ENCODE measurements around the gene FHIT. TPM values are rescaled to one million over a fixed set of nuclear protein-coding genes. Genes with fewer than 3 reads are reported as not detected.

FHIT gene
- total RNA-seq, 4 donors from 2014 or later = 7.5 to 20.1 (median 13.5) TPM

GRCh38 chr3:61065451-61066011 lies 185.7 kb downstream of the FHIT start:
- intact Hi-C loops (cut with DNase I; ENCODE audit: low total_unique reads) = no loop called here
- TF ChIP-seq POLR2AphosphoS5 (IDR thresholded peaks at IDR 0.05) = no peak
- 61 to 69% methylated on average over 3 of the region's 3 CpGs for WGBS, 2 donors (ENCODE audit: low coverage in 1 of 2)

DNA sequence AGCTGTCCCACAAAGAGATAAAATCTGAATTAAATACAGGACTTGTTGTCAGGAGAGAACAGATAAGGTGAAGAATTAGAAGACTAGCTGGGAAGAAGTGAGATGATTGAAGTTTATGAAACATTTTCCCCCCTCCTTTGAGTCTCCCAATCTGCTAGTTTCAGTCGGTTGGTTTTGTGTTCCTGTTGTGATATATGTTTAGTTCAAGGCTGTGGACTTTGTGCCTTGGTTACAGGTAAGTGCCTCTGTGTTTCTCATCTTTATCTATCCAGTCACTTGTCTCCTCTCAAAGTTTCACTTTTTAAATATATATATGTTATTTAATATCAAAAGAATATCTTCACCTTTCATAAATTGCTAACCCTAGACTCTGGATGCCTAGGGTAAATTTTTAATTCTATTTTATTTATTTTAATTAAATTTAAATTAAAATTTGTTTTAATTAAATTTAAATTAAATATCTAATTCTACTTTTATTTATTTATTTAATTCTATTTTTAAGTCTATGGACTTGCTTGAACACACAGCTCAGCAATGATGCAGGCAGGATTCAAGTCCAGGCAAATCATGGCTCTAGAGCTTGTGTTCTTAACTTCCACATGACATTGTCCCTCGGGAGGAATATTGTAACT lies 190.0 kb downstream of the FHIT start:
- TF ChIP-seq POLR2AphosphoS5 (IDR thresholded peaks at IDR 0.05) (no peak), POLR2A (IDR thresholded peaks at IDR 0.05) (no peak)
- no peaks in the 10 kb centered on the region for H3K36me3 ChIP-seq
- H3K9me3 ChIP-seq = no peaks in the 10 kb centered on the region
- intact Hi-C loops (cut with DNase I; ENCODE audit: low total_unique reads) (no loop called here), in situ Hi-C loops (cut with MboI; ENCODE audit: low pct_ligation_motif_present in 1 of 4, low pct_unique_long_range_greater_than_20kb in 1 of 4, low sequenced_read_pairs in 3 of 4) (no loop called here)
- H3K4me3 ChIP-seq = no peak overlapping the region
- no peaks in the 10 kb centered on the region for H3K27me3 ChIP-seq
- DNase-seq = no peak
- no peak overlapping the region for H3K27ac ChIP-seq
- 83 to 90% methylated on average over 2 of the region's 2 CpGs for WGBS, 2 donors (ENCODE audit: low coverage in 1 of 2)
- no peaks in the 10 kb centered on the region for H3K4me1 ChIP-seq

More at GRCh38 chr3:61065451-61066011, 185.7 kb downstream of the FHIT start:
- Histone ChIP-seq H3K27ac (no peak overlapping the region), H3K4me1 (peaks cover 0 to 9% (median 0%) of the 10 kb centered on the region in 4 donors), H3K36me3 (no peaks in the 10 kb centered on the region), H3K9me3 (no peaks in the 10 kb centered on the region), H3K4me3 (no peak overlapping the region), H3K27me3 (no peaks in the 10 kb centered on the region)
- in situ Hi-C loops (cut with MboI; ENCODE audit: low pct_ligation_motif_present in 1 of 4, low pct_unique_long_range_greater_than_20kb in 1 of 4, low sequenced_read_pairs in 3 of 4) = no loop called here
- no peak for DNase-seq

GRCh38 chr3:61060411-61060861 lies 190.8 kb downstream of the FHIT start:
- Histone ChIP-seq H3K36me3 (no peaks in the 10 kb centered on the region), H3K4me1 (no peaks in the 10 kb centered on the region), H3K4me3 (no peak overlapping the region), H3K27me3 (no peaks in the 10 kb centered on the region), H3K9me3 (no peaks in the 10 kb centered on the region), H3K27ac (no peak overlapping the region)
- no peak for DNase-seq
- in situ Hi-C loops (cut with MboI; ENCODE audit: low pct_ligation_motif_present in 1 of 4, low pct_unique_long_range_greater_than_20kb in 1 of 4, low sequenced_read_pairs in 3 of 4) (no loop called here), intact Hi-C loops (cut with DNase I; ENCODE audit: low total_unique reads) (no loop called here)
- WGBS, 2 donors (ENCODE audit: low coverage in 1 of 2) = 80 to 84% methylated on average over 1 to 2 of the region's 2 CpGs
- TF ChIP-seq EP300 (IDR thresholded peaks at IDR 0.05; ENCODE audit: low read depth) = no peak
- no peak for TF ChIP-seq CTCF (IDR thresholded peaks at IDR 0.05)
- no peak for TF ChIP-seq POLR2AphosphoS5 (IDR thresholded peaks at IDR 0.05)
- no peak for TF ChIP-seq POLR2A (IDR thresholded peaks at IDR 0.05)

- in situ Hi-C loops (cut with MboI; ENCODE audit: low pct_ligation_motif_present in 1 of 4, low pct_unique_long_range_greater_than_20kb in 1 of 4, low sequenced_read_pairs in 3 of 4) = no loop called here
These were observed 192.4 kb downstream of the FHIT start for GRCh38 chr3:61058836-61059235.

DNA sequence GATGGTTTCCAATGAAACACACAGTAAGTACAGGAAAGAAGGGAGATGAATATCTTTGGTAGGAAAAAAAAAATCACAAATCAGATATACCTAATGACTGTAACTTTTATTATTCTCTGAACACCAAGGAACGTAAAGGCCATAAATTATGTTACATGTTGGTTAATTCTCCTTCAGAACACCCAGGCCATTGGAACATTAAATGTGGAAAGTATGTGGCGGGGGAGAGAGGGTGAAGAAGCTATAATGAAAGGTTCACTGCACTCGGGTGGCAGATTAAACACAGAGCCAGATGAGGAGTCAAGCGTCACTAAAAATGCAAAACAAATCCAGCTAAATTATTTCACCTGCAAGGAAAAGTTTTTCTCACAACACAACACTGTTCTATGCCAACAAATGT lies 193.8 kb downstream of the FHIT start:
- Histone ChIP-seq H3K27ac (no peak overlapping the region), H3K4me1 (no peaks in the 10 kb centered on the region), H3K9me3 (no peaks in the 10 kb centered on the region), H3K27me3 (no peaks in the 10 kb centered on the region), H3K36me3 (no peaks in the 10 kb centered on the region), H3K4me3 (no peak overlapping the region)
- TF ChIP-seq CTCF (IDR thresholded peaks at IDR 0.05) = no peak
- no peak for TF ChIP-seq POLR2AphosphoS5 (IDR thresholded peaks at IDR 0.05)
- no peak for TF ChIP-seq EP300 (IDR thresholded peaks at IDR 0.05; ENCODE audit: low read depth)
- TF ChIP-seq POLR2A (IDR thresholded peaks at IDR 0.05) = no peak
- in situ Hi-C loops (cut with MboI; ENCODE audit: low pct_ligation_motif_present in 1 of 4, low pct_unique_long_range_greater_than_20kb in 1 of 4, low sequenced_read_pairs in 3 of 4) (no loop called here), intact Hi-C loops (cut with DNase I; ENCODE audit: low total_unique reads) (no loop called here)
- DNase-seq = no peak
- 69 to 75% methylated on average over 4 of the region's 4 CpGs for WGBS, 2 donors (ENCODE audit: low coverage in 1 of 2)

More at GRCh38 chr3:61058836-61059235, 192.4 kb downstream of the FHIT start:
- Histone ChIP-seq H3K27ac (no peak overlapping the region), H3K9me3 (no peaks in the 10 kb centered on the region), H3K4me3 (no peak overlapping the region), H3K36me3 (no peaks in the 10 kb centered on the region), H3K27me3 (no peaks in the 10 kb centered on the region), H3K4me1 (no peaks in the 10 kb centered on the region)
- intact Hi-C loops (cut with DNase I; ENCODE audit: low total_unique reads) = no loop called here
- 91 to 92% methylated on average over 2 of the region's 2 CpGs for WGBS, 2 donors (ENCODE audit: low coverage in 1 of 2)
- TF ChIP-seq POLR2A (IDR thresholded peaks at IDR 0.05) = no peak
- TF ChIP-seq POLR2AphosphoS5 (IDR thresholded peaks at IDR 0.05) = no peak
- no peak for DNase-seq

Data from transverse colon (tissue), 4 donors.